Brain microvascular endothelial cell (primary cell): Measurements from ENCODE around the gene ZNF407.

Experiments used
- DNase-seq: peaks from one replicate; pipeline ENCODE4 v3.0.0-alpha.2; 2020
- H3K27ac ChIP-seq: fragments of 250-450 bp; sonication (Bioruptor Pico); 2 replicates; pipeline ENCODE4 v1.5.1; 2020; ENCODE audit warnings: mild to moderate bottlenecking, moderate library complexity
- H3K27me3 ChIP-seq: fragments of 250-450 bp; sonication (Bioruptor Pico); replicated peaks from 2 replicates; pipeline ENCODE4 v1.5.1; 2020; ENCODE audit warnings: mild to moderate bottlenecking
- H3K36me3 ChIP-seq: fragments of 250-450 bp; sonication (Bioruptor Pico); replicated peaks from 2 replicates; pipeline ENCODE4 v1.5.1; 2020; ENCODE audit warnings: mild to moderate bottlenecking
- H3K4me3 ChIP-seq: 2 replicates; pipeline ENCODE4 v1.5.1; 2011; ENCODE audit warnings: low read depth, mild to moderate bottlenecking, control low read depth, low read length, moderate library complexity
- in situ Hi-C: cut with HindIII; loops from 2 replicates; pipeline ENCODE4 v1.10.0; 2017; ENCODE audit warnings: low sequenced_read_pairs, low pct_ligation_motif_present
- TF ChIP-seq, protein P1 (sequence below): IDR thresholded peaks from 2 replicates; pipeline ENCODE4 v1.5.1; 2011; ENCODE audit warnings: low read depth, mild to moderate bottlenecking, moderate library complexity, low read length, control low read depth, inconsistent platforms; ENCODE audit errors: missing control alignments

Gene ZNF407

GRCh38 chr18:74551936-74552555, 45.6 kb upstream of the ZNF407 start:
- TF ChIP-seq, protein P1, sequence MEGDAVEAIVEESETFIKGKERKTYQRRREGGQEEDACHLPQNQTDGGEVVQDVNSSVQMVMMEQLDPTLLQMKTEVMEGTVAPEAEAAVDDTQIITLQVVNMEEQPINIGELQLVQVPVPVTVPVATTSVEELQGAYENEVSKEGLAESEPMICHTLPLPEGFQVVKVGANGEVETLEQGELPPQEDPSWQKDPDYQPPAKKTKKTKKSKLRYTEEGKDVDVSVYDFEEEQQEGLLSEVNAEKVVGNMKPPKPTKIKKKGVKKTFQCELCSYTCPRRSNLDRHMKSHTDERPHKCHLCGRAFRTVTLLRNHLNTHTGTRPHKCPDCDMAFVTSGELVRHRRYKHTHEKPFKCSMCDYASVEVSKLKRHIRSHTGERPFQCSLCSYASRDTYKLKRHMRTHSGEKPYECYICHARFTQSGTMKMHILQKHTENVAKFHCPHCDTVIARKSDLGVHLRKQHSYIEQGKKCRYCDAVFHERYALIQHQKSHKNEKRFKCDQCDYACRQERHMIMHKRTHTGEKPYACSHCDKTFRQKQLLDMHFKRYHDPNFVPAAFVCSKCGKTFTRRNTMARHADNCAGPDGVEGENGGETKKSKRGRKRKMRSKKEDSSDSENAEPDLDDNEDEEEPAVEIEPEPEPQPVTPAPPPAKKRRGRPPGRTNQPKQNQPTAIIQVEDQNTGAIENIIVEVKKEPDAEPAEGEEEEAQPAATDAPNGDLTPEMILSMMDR: peak; percentile 87
- in situ Hi-C loops: loop anchor here (25.0 kb wide), 1 partner anchor 90 kb away; the partner anchor contains the start of gene DIPK1C

GRCh38 chr18:74556126-74556525, 41.5 kb upstream of the ZNF407 start:
- Histone ChIP-seq H3K36me3 (no peaks in the 10 kb centered on the region), H3K4me3 (no peak overlapping the region), H3K27ac (no peak overlapping the region), H3K27me3 (no peaks in the 10 kb centered on the region)
- in situ Hi-C loops: loop anchor here (25.0 kb wide), 1 partner anchor 94 kb away; the partner anchor contains the start of gene DIPK1C
- TF ChIP-seq, protein P1: no peak
- no peak for DNase-seq

More at GRCh38 chr18:74551936-74552555, 45.6 kb upstream of the ZNF407 start:
- no peak overlapping the region for H3K4me3 ChIP-seq
- no peaks in the 10 kb centered on the region for H3K36me3 ChIP-seq
- peak; percentile 82 for DNase-seq
- no peak overlapping the region for H3K27ac ChIP-seq
- no peaks in the 10 kb centered on the region for H3K27me3 ChIP-seq

GRCh38 chr18:74558096-74558495, 39.6 kb upstream of the ZNF407 start:
- H3K27me3 ChIP-seq: no peaks in the 10 kb centered on the region
- DNase-seq: no peak
- no peak overlapping the region for H3K27ac ChIP-seq
- no peak overlapping the region for H3K4me3 ChIP-seq
- TF ChIP-seq, protein P1: no peak
- in situ Hi-C loops: loop anchor here (25.0 kb wide), 1 partner anchor 96 kb away; the partner anchor contains the start of gene DIPK1C
- no peaks in the 10 kb centered on the region for H3K36me3 ChIP-seq

GRCh38 chr18:74562131-74562730, 35.4 kb upstream of the ZNF407 start:
- H3K36me3 ChIP-seq: no peaks in the 10 kb centered on the region
- no peak overlapping the region for H3K27ac ChIP-seq
- H3K4me3 ChIP-seq: no peak overlapping the region
- TF ChIP-seq, protein P1: no peak
- H3K27me3 ChIP-seq: no peaks in the 10 kb centered on the region
- no peak for DNase-seq
- in situ Hi-C loops: loop anchor here (25.0 kb wide), 1 partner anchor 100 kb away; the partner anchor contains the start of gene DIPK1C

GRCh38 chr18:74562775-74563174, 34.9 kb upstream of the ZNF407 start:
- Histone ChIP-seq H3K27ac (no peak overlapping the region), H3K4me3 (no peak overlapping the region), H3K36me3 (no peaks in the 10 kb centered on the region), H3K27me3 (no peaks in the 10 kb centered on the region)
- TF ChIP-seq, protein P1: no peak
- no peak for DNase-seq
- in situ Hi-C loops: loop anchor here (25.0 kb wide), 1 partner anchor 100 kb away; the partner anchor contains the start of gene DIPK1C
